ENCODE results near the gene SNX20.

The SNX20 gene

GRCh38 chr16:50657241-50657640 lies 23.9 kb downstream of the SNX20 start:
- DNase-seq (ENCODE audit: low read depth): no peak

- DNase-seq (ENCODE audit: low read depth): no peak
Observed at GRCh38 chr16:50655558-50656055, 25.5 kb downstream of the SNX20 start.

GRCh38 chr16:50653633-50654519 lies 27.2 kb downstream of the SNX20 start:
- no peak for DNase-seq (ENCODE audit: low read depth)

GRCh38 chr16:50652836-50653425 lies 28.2 kb downstream of the SNX20 start:
- DNase-seq (ENCODE audit: low read depth): no peak

- no peak for DNase-seq (ENCODE audit: low read depth)
Observed at GRCh38 chr16:50651835-50652438, 29.2 kb downstream of the SNX20 start.

- DNase-seq (ENCODE audit: low read depth): no peak
Observed at GRCh38 chr16:50646345-50646744, 34.8 kb downstream of the SNX20 start.

GRCh38 chr16:50645563-50646220 lies 35.4 kb downstream of the SNX20 start:
- no peak for DNase-seq (ENCODE audit: low read depth)

GRCh38 chr16:50644729-50645128 lies 36.4 kb downstream of the SNX20 start:
- no peak for DNase-seq (ENCODE audit: low read depth)

GRCh38 chr16:50644245-50644644 lies 36.9 kb downstream of the SNX20 start:
- no peak for DNase-seq (ENCODE audit: low read depth)

- no peak for DNase-seq (ENCODE audit: low read depth)
Observed at GRCh38 chr16:50643192-50643591, 37.9 kb downstream of the SNX20 start.

- no peak for DNase-seq (ENCODE audit: low read depth)
Observed at GRCh38 chr16:50642349-50642748, 38.8 kb downstream of the SNX20 start.

GRCh38 chr16:50641818-50642187 lies 39.3 kb downstream of the SNX20 start:
- no peak for DNase-seq (ENCODE audit: low read depth)

GRCh38 chr16:50640919-50641817 lies 39.9 kb downstream of the SNX20 start:
- DNase-seq (ENCODE audit: low read depth): no peak

- DNase-seq (ENCODE audit: low read depth): no peak
Observed at GRCh38 chr16:50640391-50640790, 40.7 kb downstream of the SNX20 start.

GRCh38 chr16:50638816-50639670 lies 42.1 kb downstream of the SNX20 start:
- DNase-seq (ENCODE audit: low read depth): no peak

GRCh38 chr16:50637716-50638602 lies 43.2 kb downstream of the SNX20 start:
- no peak for DNase-seq (ENCODE audit: low read depth)

GRCh38 chr16:50636753-50637374 lies 44.2 kb downstream of the SNX20 start:
- no peak for DNase-seq (ENCODE audit: low read depth)

GRCh38 chr16:50635505-50636392 lies 45.4 kb downstream of the SNX20 start:
- DNase-seq (ENCODE audit: low read depth): no peak
